Activated CD4-positive, CD25-positive, alpha-beta regulatory T cell treated with anti-CD3 and anti-CD28 coated beads, Interleukin-2, amount 50 U/mL, for 72 hours (primary cell): ENCODE data around the gene AGAP1.
"Not testable (repeated sequence)": the region's sequence is repeated elsewhere in the genome, so short reads cannot be mapped to it uniquely, and the experiment has no call there.

Experiments used
- DNase-seq: peaks from one replicate; pipeline ENCODE4 v3.0.0; 2021

The AGAP1 gene

DNA sequence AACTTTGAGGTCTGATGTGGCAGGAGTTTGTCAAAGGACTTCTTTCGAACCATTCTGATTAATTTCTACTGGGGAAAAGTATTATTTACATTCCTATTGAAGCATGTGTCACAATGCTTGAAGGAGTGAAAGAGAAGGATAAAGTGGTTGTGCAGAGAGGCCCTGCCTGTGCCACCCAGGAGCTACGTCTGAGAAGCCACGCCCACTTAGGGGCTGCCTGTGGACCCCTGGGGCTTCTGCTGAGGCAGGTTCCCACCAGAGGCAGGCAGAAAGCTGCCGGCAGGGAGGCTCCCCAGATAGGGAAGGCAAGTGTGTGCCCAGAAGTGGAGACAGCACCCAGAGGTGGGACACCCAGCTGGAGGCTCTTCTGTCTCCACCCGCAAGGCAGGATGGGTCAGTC lies 627.0 kb downstream of the AGAP1 start:
- DNase-seq, result no peak

DNA sequence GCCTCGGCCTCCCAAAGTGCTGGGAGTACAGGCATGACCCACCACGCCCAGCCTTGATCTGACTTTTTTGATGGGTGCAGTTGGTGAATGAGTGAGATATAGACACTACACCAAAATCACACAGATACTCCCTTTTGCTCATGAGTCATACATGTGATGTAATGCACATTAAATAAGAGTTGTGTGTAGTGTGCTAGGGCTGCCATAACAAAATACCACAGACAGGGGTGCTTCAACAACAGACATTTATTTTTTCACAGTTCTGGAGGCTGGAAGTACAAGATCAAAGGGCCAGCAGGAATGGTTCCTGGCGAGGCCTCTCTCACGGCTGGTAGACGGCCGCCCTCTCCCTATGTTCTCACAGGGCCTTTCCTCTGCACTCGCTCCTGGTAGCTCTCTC lies 627.7 kb downstream of the AGAP1 start:
- DNase-seq, result no peak

DNA sequence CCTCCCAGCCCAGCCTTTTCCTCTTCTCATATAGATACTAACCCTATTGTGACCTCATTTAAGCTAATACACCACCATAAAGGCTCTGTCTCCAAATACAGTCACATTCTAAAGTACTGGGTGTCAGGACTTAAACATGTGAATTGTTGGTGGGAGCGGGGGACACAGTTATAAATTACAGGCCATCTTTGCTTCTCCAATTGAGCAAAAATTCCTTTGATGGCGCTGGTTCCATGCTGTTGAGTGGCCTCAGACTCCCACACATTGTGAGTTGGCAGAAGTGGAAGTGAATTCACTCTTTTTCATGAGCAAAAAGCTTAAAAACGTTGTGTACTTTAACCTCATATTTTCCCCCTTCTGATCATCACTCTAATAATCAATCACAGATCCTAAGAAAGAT lies 628.4 kb downstream of the AGAP1 start:
- no peak for DNase-seq

DNA sequence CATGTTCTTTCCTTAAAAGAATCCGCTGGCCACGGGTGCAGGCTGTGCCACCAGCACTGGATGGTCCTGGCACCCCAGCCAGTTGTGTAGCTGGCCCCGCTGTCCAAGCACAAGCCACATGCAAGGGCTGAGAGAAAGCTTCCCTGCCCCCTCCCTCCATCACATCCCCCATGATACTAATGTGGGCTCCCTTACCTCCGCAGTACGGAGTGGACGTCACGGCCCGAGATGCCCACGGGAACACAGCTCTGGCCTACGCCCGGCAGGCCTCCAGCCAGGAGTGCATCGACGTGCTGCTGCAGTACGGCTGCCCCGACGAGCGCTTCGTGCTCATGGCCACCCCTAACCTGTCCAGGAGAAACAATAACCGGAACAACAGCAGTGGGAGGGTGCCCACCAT lies 629.9 kb downstream of the AGAP1 start:
- no peak for DNase-seq

DNA sequence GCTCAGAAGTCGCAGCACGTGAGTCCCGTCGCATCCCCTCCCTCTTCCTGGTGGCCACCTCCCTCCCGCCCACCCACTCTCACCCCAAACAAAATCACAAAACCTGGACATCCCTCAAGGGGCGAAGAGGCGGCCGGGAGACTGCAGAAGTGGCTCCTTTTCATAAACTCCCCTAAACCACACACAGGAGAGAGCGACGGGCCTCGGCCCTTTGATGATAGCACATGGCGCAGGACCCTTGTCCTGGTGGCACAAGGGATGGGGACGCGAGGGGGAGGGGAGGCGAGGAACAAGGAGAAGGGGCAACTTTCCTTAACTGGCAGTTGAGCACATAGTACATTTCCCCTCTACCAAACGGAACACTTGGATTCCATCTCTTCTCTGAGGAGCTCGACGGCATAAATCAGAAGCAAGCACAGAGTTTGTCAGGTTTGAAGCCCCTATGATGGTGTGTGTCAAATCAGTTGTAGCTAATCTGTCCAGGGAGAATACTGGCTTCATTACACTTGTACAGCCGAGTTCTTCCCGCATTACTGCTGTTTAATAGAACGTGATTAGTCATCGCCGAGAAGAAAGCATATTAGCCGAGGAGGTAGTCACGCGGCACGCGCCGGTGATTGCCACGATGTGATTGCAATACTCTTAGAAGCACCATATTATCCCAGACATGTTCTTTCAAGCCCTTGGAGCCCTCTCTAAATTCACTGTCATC lies 630.5 kb downstream of the AGAP1 start:
- no peak for DNase-seq

DNA sequence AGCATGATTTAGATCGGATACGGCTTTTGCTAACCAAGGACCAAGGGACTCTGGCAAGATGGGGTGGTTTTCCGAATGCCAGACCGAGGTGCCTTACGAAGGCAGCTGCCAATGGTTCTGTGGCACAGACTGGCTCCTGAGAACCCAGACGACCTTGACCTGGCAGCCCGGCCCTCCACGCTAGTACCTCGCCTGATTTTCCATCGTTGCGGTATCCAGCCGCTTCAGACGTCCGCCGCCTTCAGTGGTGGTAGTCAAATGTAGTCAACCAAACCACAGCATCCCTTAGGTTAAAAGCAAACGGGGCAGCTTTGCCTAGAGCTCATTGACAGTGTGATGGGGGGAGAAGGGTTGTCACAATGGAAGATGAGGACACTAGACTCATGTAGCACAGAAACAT lies 631.7 kb downstream of the AGAP1 start:
- no peak for DNase-seq

DNA sequence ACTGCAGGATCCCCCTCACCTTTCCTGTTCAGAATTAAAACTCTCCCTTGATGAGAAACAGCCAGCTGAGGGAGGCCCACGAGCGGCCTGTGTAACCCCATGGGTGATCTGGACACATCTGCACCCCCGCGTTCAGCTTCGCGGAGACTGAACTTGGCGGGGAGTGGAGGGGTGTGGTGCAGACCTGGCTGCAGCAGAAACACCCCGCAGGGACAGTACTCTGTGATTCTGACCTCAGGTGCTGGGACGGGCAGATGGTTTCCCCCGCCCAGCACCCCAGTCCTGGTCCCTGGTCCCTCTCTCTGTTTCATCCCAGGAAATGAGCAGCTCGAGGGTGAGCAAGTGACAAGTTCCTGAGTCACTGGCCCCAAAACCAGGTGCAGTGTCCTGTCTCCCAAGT lies 633.2 kb downstream of the AGAP1 start:
- DNase-seq, result no peak

DNA sequence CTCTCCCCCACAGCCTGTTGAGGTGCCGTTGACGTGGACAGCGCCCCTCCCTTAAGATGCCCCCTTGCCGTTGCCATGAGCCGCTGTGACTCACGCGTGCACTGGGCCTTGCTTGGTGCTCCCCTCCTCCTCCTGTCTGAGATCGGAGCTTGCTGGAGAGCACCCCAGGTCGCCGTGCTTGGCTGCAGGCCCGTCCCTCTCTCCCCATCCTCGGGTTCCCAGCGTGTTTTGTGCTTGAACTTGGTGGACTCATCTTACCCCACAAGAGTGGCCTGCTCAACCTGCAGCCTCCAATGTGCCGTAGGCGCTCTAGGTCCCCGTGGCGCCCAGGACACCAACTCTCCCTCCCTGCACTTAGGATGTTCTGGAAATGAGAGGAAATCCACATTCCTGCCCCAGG lies 634.5 kb downstream of the AGAP1 start:
- no peak for DNase-seq

DNA sequence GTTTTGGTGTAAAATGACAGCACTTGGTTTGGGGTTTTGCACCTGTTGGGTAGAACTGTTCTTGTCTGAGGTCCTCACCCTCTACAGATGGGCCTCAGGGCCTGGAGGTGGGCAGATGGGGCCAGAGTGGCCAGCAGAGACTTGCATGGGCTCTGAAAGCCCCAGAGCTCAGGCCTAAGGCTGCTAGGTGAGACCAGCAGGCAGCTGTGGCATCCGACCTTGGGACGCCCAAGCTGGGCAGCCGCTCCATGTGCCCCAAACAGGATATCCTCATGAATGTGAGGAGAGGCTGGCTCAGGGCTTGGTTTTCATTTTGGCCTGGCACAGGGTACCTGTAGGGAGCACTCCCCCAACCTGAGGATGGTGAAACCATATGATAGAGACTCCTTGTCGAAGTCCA lies 636.1 kb downstream of the AGAP1 start:
- no peak for DNase-seq

DNA sequence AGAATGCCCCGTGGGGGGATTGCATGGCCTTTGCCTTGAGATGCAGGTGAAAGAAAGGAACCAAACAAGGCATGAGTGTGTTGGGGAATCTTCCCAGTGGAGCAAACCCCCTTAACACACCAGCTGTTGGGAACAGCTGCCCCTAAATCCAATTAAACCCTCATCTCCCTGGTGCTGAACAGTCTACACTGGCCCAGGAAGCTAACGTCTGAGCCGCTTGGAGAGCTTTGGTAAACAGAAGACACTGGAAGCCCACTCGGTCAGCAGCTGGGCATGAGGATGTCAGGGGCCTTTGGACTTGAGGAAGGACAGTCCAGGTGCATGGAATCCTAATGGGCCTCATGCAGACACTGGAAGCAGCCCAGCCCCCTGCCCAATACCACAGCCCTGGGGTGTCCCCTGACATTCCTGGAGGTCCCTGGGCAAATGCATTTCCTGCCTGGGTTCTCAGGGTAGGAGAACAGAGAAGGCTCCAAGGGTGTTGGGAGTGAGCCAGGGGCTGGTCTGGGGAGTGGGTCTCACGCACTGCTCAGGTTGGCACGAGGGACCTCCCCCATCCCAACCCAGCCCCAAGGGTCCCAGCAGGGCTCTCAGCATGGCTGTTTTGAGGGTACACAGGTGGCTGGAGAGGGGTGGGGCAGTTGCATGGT lies 636.6 kb downstream of the AGAP1 start:
- no peak for DNase-seq

DNA sequence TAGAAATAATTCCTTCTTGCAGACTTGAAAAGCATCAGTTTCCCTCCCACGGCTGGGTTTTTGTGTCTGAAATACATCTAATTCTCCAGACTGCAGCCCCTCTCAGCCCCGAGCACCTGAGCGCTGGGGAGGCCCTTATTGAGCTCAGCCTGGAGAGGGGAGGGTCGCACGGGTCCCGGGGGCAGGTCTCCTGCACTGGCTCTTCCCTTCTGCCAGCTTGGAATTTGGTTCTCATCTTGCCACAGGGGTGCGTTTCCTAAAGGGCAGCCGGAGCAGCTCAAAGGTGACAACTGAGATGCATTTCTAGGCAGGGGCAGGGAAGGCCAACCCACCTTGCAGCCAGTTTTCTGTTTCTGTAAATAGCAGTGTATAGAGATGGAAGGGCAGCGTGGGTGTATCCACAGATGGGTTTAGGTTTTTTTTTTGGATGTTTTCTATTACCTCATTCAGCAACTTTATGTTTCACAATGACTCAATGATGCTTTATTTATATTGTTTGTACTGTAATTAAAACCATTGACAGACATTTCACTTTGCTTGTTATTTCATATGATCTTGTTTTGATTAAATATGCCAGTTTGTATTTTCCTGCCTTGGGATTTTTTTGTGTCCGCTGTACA lies 637.3 kb downstream of the AGAP1 start:
- no peak for DNase-seq

DNA sequence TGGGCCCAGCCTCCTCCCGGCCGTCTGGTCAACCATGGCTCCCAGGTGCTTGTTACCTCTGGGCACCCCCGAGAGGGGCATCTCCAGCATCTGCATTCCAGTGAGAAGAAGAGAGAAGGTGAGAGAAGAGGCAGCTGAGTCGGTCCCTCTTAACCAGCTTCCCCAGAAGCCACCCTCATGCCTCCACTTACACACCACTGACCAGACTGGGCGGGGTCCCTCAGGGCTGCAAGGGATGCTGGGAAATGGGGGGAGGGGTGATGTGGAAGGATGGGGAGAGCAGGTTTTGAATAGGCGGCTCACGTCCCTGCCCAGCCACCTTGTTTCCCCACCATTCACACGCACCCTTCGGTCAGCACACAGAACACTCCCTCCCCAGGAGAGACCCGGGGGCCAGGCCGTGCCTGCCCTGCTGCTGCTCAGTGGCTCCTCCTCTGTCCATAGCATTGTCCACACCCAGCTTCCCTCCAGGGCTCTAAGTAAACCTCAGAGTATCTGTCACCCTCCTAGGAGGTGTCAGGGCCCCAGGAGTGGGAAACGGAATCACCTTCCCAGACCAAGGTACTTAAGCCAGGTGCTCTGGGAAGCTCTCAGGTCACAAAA lies 639.7 kb downstream of the AGAP1 start:
- DNase-seq, result no peak

DNA sequence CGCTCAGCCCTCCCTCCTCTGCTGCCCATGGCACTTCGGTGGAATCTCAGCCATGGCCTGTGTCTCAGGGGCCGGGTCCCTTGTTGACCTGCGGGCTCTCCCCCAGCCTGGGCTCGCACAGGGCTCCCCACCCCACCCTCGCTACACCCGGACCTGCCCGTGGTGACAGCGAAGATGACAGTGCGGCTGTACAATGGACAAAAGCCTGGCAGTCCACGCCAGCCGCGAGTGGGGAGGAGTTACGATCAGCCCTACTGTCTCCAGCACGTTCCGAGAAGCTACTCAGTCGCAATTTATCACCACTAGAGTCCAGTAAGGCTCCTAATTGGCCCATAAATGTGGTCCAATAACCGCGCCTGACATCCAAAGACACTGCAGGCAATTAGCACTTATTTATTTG lies 642.7 kb downstream of the AGAP1 start:
- DNase-seq, result no peak

DNA sequence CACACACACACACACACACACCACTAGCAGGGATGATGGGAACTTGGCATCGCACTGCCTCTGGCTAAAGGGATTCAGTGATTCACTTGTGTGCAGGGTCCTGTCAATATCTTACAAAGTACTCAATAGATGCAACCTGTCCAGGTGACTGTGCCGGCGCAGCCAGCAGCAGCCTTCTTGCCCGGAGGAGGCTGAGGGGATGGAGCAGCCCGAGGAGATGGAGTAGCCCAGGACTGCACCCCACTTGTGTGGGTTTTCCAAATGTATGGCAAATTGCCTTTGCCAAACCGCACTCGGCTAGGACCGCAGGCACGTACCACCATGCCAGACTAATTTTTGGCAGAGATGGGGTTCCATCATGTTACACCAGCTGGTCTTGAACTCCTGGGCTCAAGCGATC lies 643.2 kb downstream of the AGAP1 start:
- no peak for DNase-seq

DNA sequence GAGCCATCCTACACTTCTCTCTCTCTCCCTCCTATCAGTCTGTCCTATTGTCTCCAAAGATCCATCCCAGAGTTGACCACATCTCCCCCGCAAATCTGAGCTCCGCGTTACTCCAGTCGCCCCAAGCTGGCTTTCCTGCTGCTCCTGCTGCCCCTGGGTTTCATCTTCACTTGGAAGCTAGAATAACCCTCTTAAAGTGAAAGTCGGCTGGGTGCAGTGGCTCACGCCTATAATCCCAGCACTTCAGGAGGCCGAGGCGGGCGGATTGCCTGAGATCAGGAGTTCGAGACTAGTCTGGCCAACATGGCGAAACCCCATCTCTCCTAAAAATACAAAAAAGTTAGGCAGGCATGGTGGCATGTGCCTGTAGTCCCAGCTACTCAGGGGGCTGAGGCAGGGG lies 647.8 kb downstream of the AGAP1 start:
- not testable (repeated sequence) for DNase-seq

DNA sequence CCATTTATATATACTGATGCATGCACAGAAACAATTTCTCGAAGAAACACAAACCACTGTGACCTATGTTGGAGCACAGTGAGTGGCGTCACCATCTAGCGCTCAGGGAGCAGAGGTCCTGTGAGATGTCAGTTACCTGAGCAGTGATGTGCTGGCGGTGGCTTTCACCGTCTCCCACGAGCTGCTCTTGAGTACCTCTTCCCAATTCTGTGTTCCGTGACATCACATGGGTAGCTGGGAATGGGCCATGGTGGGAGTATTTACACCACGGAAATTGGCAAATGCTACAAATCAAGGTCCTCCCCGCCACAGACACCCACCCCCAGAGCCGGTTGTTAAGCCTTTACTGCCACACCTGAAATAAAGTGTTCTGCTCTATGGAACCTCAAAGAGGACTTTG lies 650.0 kb downstream of the AGAP1 start:
- no peak for DNase-seq

DNA sequence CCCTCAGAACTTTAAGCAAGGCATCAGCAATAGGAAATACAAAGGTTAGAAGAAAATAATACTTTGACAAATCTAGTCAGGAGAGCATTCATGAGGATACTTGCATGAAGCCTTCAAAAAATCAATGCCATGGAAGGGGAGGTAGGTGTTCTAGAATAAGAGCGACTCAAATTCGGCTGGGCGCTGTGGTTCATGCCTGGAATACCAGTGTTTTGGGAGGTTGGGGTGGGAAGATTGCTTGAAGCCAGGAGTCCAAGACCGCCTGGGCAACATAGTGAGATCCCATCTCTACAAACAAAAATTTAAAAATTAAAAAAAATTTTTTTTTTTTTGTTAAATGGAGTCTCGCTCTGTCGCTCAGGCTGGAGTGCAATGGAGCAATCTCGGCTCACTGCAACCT lies 652.6 kb downstream of the AGAP1 start:
- no peak for DNase-seq

DNA sequence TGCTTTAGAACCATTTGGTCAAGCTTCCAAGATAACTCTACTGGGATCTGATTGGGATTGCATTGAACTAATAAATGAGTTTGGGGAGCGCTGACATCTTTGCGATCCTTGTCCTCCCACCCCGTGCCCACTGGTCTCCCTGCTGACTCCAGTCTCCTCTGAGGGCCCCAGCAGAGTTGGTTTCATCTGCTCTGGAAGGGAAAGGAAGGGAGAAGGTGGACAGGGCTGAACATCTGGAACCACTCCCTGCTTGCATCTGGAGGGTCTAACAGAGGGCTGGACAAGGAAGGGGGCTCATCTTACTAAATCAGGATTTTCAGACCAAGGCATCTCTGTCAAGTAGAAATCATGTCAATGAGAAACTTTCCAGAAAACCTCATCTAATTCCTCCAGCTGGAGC lies 661.6 kb downstream of the AGAP1 start:
- no peak for DNase-seq

DNA sequence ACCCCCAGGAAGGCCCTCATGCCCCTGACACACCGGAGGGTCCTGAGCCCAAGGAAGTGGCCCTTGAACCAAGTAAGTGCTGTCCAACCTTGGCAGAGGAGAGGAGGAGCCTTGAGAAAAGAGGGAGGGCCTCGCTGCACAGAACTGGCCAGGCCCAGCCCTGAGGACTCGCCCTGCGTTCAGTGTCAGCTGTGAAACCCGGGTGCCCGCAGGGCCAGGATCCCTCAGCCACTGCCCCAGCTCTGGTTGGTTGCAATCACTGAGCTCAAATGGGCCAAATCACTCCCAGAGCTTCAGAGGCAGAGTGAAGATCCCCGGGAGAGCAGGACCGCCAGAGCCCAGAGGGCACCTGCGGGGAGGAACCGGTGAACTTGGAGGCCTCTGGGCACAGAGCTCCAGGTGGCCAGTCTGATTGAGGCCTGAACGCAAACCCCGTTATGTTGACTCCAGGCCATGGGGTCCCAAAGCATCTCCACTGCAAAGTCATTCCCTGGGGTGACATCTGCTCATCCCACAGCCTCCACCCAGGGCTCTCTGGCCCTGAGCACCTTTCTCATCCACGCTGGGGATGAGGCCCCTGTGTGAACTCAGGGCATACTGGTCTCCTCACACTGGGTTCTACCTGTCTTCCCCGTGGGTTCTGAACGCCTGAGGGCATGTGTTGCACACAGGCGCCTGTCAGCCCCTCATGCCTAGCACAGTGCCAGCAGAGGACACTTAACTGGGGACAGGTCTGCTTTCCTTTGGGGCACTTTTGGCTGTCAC lies 662.4 kb downstream of the AGAP1 start:
- no peak for DNase-seq

DNA sequence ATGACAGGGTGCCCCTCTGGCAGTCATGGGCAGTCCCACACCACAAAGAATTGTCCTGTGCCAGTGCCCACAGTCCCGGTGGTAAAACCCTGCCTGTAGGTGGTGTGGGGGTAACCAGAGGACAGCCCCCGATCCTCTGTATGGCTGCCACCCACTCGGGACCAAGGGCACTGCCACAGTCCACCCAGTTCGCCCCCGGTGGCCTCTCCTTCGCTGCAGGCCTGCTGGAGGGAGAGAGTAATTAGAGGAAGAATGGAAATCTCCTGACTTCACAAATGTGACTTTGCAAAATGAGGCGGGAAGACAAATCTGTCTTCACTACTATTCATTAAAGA lies 663.0 kb downstream of the AGAP1 start:
- DNase-seq, result no peak

DNA sequence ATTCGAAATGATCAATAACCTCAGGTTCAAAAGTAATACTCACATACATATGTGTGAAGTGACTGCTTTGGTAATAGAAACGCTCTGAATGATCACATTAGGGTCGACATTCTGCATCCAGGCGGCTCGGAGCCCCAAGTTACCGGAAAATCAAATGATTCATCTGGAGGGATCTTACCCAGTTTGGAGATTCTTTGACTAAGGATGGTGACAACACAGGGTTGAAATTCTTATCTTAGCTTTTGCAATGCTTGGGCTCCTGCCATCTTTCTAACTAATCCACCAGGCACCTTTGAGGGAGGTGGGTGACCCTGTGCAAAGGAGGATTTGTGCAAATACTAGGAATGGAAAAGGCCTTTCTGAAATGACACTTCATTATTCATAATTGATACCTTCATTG lies 663.5 kb downstream of the AGAP1 start:
- DNase-seq, result no peak

DNA sequence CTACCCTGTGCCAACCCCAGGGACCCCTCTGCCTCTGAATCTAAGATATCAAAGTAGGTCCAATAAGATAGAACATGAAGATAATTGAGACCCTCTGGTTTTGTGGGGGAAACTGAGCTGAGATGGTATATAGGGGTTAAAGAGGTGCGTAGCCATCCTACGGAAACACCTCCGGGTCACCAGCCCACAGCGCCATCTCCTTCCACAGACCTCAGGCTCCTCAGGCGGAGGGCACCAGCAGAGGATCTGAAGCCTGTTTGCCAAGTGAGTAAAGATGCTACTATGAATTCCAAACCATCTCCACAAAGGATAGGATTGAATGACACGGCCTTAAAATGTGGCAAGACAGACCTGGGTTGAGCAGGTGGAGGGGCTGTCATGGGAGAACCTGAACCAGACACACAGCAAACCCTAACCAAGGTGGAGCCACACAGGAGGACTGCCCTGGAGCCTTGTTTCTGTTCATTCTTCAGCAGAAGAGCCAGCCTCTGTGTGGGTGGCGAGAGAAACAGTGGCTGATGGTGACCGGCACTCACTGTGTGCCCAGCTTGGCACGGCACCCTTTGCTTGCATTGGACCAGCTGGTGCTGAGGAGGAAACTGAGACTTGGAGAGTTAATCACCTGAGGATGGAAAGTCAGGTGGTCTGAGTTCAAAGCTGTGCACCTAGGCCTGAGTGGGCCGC lies 664.1 kb downstream of the AGAP1 start:
- no peak for DNase-seq
